Measurements from ENCODE around the gene TOP3B. TPM values are rescaled to one million over a fixed set of nuclear protein-coding genes. Genes with fewer than 3 reads are reported as not detected.

Gene TOP3B
- total and polyA plus RNA-seq, 9 of the 15 experiments (the other 6 are each of a cell fraction or from before 2014, with no cell fraction given), result 3.0 to 188 (median 112) TPM

GRCh38 chr22:21972293-21972779, 10.3 kb downstream of the TOP3B start (continued):
- TF ChIP-seq, protein P1, sequence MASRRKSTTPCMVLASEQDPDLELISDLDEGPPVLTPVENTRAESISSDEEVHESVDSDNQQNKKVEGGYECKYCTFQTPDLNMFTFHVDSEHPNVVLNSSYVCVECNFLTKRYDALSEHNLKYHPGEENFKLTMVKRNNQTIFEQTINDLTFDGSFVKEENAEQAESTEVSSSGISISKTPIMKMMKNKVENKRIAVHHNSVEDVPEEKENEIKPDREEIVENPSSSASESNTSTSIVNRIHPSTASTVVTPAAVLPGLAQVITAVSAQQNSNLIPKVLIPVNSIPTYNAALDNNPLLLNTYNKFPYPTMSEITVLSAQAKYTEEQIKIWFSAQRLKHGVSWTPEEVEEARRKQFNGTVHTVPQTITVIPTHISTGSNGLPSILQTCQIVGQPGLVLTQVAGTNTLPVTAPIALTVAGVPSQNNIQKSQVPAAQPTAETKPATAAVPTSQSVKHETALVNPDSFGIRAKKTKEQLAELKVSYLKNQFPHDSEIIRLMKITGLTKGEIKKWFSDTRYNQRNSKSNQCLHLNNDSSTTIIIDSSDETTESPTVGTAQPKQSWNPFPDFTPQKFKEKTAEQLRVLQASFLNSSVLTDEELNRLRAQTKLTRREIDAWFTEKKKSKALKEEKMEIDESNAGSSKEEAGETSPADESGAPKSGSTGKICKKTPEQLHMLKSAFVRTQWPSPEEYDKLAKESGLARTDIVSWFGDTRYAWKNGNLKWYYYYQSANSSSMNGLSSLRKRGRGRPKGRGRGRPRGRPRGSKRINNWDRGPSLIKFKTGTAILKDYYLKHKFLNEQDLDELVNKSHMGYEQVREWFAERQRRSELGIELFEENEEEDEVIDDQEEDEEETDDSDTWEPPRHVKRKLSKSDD (conservative IDR thresholded peaks at IDR 0.05; ENCODE audit: low read length), result peak; percentile 89
- TF ChIP-seq, protein P2, sequence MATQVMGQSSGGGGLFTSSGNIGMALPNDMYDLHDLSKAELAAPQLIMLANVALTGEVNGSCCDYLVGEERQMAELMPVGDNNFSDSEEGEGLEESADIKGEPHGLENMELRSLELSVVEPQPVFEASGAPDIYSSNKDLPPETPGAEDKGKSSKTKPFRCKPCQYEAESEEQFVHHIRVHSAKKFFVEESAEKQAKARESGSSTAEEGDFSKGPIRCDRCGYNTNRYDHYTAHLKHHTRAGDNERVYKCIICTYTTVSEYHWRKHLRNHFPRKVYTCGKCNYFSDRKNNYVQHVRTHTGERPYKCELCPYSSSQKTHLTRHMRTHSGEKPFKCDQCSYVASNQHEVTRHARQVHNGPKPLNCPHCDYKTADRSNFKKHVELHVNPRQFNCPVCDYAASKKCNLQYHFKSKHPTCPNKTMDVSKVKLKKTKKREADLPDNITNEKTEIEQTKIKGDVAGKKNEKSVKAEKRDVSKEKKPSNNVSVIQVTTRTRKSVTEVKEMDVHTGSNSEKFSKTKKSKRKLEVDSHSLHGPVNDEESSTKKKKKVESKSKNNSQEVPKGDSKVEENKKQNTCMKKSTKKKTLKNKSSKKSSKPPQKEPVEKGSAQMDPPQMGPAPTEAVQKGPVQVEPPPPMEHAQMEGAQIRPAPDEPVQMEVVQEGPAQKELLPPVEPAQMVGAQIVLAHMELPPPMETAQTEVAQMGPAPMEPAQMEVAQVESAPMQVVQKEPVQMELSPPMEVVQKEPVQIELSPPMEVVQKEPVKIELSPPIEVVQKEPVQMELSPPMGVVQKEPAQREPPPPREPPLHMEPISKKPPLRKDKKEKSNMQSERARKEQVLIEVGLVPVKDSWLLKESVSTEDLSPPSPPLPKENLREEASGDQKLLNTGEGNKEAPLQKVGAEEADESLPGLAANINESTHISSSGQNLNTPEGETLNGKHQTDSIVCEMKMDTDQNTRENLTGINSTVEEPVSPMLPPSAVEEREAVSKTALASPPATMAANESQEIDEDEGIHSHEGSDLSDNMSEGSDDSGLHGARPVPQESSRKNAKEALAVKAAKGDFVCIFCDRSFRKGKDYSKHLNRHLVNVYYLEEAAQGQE (IDR thresholded peaks at IDR 0.05; ENCODE audit: borderline replicate concordance), result peak; percentile 71; the same call in 1 of the 2 replicates
- TF ChIP-seq, protein P2 (CRISPR knock-in tag; IDR thresholded peaks at IDR 0.05; ENCODE audit: low read depth), result peak; percentile 64; the same call in 1 of the 2 replicates
- TF ChIP-seq DPF2 (IDR thresholded peaks at IDR 0.05) (peak; percentile 58; the same call in 1 of the 2 replicates), HDGF (IDR thresholded peaks at IDR 0.05) (peak; percentile 98), ZNF444 (CRISPR knock-in tag; IDR thresholded peaks at IDR 0.05) (peak; percentile 61; the same call in 1 of the 2 replicates), ARID2 (IDR thresholded peaks at IDR 0.05) (no peak), ZFX (CRISPR knock-in tag; IDR thresholded peaks at IDR 0.05) (no peak), ZNF436 (CRISPR knock-in tag; IDR thresholded peaks at IDR 0.05) (no peak)
